NT2/D1 (cell line): ENCODE results near the gene CUL5.

Source experiments
- YY1 ChIP-seq: IDR thresholded peaks from 2 replicates; pipeline ENCODE4 v1.6.1; 2011; ENCODE audit not compliant: insufficient read length, insufficient read depth
- ZNF274 ChIP-seq: IDR thresholded peaks from 2 replicates; pipeline ENCODE4 v1.6.1; 2011; ENCODE audit warnings: mild to moderate bottlenecking, low read depth, low read length

DNA sequence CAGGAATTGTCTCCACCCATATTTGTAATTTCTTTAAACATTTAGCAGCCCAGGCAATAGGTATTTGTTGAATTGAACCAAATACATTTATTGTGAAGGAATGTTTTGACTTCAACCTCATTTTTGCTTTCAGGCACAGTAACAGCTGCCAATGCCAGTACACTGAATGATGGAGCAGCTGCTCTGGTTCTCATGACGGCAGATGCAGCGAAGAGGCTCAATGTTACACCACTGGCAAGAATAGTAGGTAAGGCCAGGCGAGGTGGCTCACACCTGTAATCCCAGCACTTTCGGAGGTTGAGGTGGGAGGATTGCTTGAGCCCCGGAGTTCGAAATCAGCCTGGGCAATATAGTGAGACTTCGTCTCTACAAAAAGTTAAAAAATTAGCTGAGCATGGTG lies 133.6 kb downstream of the CUL5 start:
- no peak for TF ChIP-seq ZNF274
- TF ChIP-seq YY1 = no peak
